SK-N-MC (cell line): ENCODE results near the gene GATA1.

ENCODE experiments used
- DNase-seq: peaks from one replicate; pipeline ENCODE4 v3.0.0-alpha.2; 2011; ENCODE audit warnings: low read depth, low spot score
- H3K27ac ChIP-seq: fragments of 200-600 bp; sonication (generic); 2 replicates; pipeline ENCODE4 v1.5.1; 2016; ENCODE audit warnings: mixed run types
- H3K36me3 ChIP-seq: fragments of 200-600 bp; sonication (generic); 2 replicates; pipeline ENCODE4 v1.6.1; 2017; ENCODE audit warnings: antibody characterized with exemption, low read length, mixed read lengths; ENCODE audit not compliant: insufficient read depth
- H3K4me3 ChIP-seq: fragments of 200-600 bp; sonication (generic); 2 replicates; pipeline ENCODE4 v1.5.1; 2016
- H3K9ac ChIP-seq: fragments of 200-600 bp; sonication (generic); 2 replicates; pipeline ENCODE4 v1.8.0; 2017; ENCODE audit warnings: mixed run types, mixed read lengths; ENCODE audit not compliant: insufficient read length
- H3K9me3 ChIP-seq: fragments of 200-600 bp; sonication (generic); 2 replicates; pipeline ENCODE4 v1.6.1; 2017; ENCODE audit warnings: low read depth, mild to moderate bottlenecking, antibody characterized with exemption, low read length, moderate library complexity, mixed read lengths
- EZH2 ChIP-seq: fragments of 200-600 bp; sonication (generic); IDR thresholded peaks from one replicate; pipeline ENCODE4 v1.6.1; 2017; ENCODE audit warnings: antibody characterized with exemption
- FOXP2 ChIP-seq: optimal IDR thresholded peaks from 2 replicates; pipeline ENCODE3; 2011; ENCODE audit warnings: mild to moderate bottlenecking, moderate library complexity; ENCODE audit not compliant: insufficient read depth; ENCODE audit errors: extremely low read length, control extremely low read depth
- POLR2AphosphoS5 ChIP-seq: IDR thresholded peaks from 2 replicates; pipeline ENCODE4 v1.6.1; 2012; ENCODE audit warnings: mild to moderate bottlenecking, low read depth, low read length, borderline replicate concordance

The GATA1 gene

GRCh38 chrX:48782216-48782615 is 4.2 kb upstream of the GATA1 start:
- Histone ChIP-seq H3K4me3 (no peak overlapping the region), H3K9me3 (no peaks in the 10 kb centered on the region), H3K9ac (no peak overlapping the region), H3K36me3 (no peaks in the 10 kb centered on the region), H3K27ac (no peak overlapping the region)
- no peak for DNase-seq
- no peak for TF ChIP-seq FOXP2
- TF ChIP-seq POLR2AphosphoS5: no peak
- no peak for TF ChIP-seq EZH2

GRCh38 chrX:48782795-48783194 is 3.6 kb upstream of the GATA1 start:
- H3K9ac ChIP-seq: no peak overlapping the region
- no peaks in the 10 kb centered on the region for H3K9me3 ChIP-seq
- H3K4me3 ChIP-seq: no peak overlapping the region
- no peak overlapping the region for H3K27ac ChIP-seq
- no peaks in the 10 kb centered on the region for H3K36me3 ChIP-seq
- DNase-seq: no peak
- TF ChIP-seq POLR2AphosphoS5: no peak
- TF ChIP-seq EZH2: no peak
- no peak for TF ChIP-seq FOXP2

- no peaks in the 10 kb centered on the region for H3K9me3 ChIP-seq
- no peak overlapping the region for H3K27ac ChIP-seq
- DNase-seq: no peak
- no peak overlapping the region for H3K4me3 ChIP-seq
- TF ChIP-seq EZH2 (no peak), POLR2AphosphoS5 (no peak), FOXP2 (no peak)
- no peaks in the 10 kb centered on the region for H3K36me3 ChIP-seq
- no peak overlapping the region for H3K9ac ChIP-seq
These were observed 1.7 kb upstream of the GATA1 start for GRCh38 chrX:48784726-48785125.

- no peak for DNase-seq
- Histone ChIP-seq H3K9me3 (no peaks in the 10 kb centered on the region), H3K27ac (no peak overlapping the region), H3K9ac (no peak overlapping the region), H3K36me3 (no peaks in the 10 kb centered on the region), H3K4me3 (no peak overlapping the region)
- TF ChIP-seq POLR2AphosphoS5 (no peak), FOXP2 (no peak), EZH2 (no peak)
These were observed 1.2 kb upstream of the GATA1 start for GRCh38 chrX:48785186-48785539.

- Histone ChIP-seq H3K9ac (no peak overlapping the region), H3K36me3 (no peaks in the 10 kb centered on the region), H3K9me3 (no peaks in the 10 kb centered on the region), H3K27ac (no peak overlapping the region), H3K4me3 (no peak overlapping the region)
- TF ChIP-seq POLR2AphosphoS5 (no peak), EZH2 (no peak), FOXP2 (no peak)
- no peak for DNase-seq
These were observed 713 bp upstream of the GATA1 start for GRCh38 chrX:48785540-48786214.

- Histone ChIP-seq H3K36me3 (no peaks in the 10 kb centered on the region), H3K27ac (no peak overlapping the region), H3K9ac (no peak overlapping the region), H3K4me3 (no peak overlapping the region), H3K9me3 (no peaks in the 10 kb centered on the region)
- DNase-seq: no peak
- TF ChIP-seq EZH2: no peak
- TF ChIP-seq POLR2AphosphoS5: no peak
- no peak for TF ChIP-seq FOXP2
These were observed 575 bp downstream of the GATA1 start for GRCh38 chrX:48786825-48787504.

GRCh38 chrX:48787505-48788443 is 1.4 kb downstream of the GATA1 start:
- TF ChIP-seq EZH2 (no peak), FOXP2 (no peak), POLR2AphosphoS5 (no peak)
- Histone ChIP-seq H3K36me3 (no peaks in the 10 kb centered on the region), H3K27ac (no peak overlapping the region), H3K9me3 (no peaks in the 10 kb centered on the region), H3K4me3 (no peak overlapping the region), H3K9ac (no peak overlapping the region)
- DNase-seq: no peak
